ENCODE measurements around the gene TRPV6.
A peak's percentile ranks its signal among the peaks of the same experiment; 100 is the strongest.

TRPV6 gene

DNA sequence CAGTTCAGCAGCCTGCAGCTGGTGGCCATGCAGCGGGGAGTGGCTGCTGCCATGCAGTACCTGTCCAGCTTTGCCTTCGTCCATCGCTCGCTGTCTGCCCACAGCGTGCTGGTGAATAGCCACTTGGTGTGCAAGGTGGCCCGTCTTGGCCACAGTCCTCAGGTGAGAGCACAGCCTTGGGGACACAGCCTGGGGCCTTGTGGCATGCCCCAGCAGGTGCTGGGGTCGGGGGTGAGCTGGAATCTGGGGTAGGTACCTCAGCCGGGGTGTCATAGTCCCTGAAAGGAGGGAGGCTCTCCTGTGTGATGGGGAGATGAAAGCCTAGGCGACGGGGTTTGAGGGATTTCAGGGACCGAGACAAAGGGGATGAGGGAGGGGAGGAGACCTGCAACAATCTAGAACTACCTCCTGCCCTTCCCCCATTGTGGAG lies 16.5 kb downstream of the TRPV6 start:
- DNase-seq (ENCODE audit: low read depth): no peak

DNA sequence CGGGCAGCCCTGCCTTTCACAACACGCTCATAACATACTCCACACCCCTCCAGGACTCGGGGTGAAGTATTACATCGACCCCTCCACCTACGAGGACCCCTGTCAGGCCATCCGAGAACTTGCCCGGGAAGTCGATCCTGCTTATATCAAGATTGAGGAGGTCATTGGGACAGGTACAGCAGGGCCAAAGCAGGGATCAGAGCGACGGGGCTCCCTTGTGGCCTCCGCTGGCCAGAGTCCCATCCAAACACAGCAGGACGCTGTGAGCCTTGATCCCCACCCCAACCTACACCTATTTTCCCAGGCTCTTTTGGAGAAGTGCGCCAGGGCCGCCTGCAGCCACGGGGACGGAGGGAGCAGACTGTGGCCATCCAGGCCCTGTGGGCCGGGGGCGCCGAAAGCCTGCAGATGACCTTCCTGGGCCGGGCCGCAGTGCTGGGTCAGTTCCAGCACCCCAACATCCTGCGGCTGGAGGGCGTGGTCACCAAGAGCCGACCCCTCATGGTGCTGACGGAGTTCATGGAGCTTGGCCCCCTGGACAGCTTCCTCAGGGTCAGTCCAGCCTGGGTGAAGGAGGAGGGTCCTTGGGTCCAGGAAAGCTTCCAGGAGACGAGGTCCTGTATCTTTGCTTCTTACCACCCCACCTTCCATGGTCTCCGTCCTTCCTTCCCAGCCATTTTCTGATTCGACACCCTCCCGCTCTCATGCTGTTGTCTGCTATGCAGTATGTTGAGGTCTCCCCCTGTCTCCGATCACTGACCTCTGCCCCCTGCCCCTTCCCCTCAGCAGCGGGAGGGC lies 17.2 kb downstream of the TRPV6 start:
- no peak for DNase-seq (ENCODE audit: low read depth)

- DNase-seq (ENCODE audit: low read depth): no peak
Observed at GRCh38 chr7:142867398-142868187, 18.0 kb downstream of the TRPV6 start.

GRCh38 chr7:142867097-142867378 lies 18.5 kb downstream of the TRPV6 start:
- DNase-seq (ENCODE audit: low read depth): no peak

- no peak for DNase-seq (ENCODE audit: low read depth)
Observed at GRCh38 chr7:142866361-142867096, 19.0 kb downstream of the TRPV6 start.

- DNase-seq (ENCODE audit: low read depth): no peak
Observed at GRCh38 chr7:142865766-142866165, 19.8 kb downstream of the TRPV6 start.

DNA sequence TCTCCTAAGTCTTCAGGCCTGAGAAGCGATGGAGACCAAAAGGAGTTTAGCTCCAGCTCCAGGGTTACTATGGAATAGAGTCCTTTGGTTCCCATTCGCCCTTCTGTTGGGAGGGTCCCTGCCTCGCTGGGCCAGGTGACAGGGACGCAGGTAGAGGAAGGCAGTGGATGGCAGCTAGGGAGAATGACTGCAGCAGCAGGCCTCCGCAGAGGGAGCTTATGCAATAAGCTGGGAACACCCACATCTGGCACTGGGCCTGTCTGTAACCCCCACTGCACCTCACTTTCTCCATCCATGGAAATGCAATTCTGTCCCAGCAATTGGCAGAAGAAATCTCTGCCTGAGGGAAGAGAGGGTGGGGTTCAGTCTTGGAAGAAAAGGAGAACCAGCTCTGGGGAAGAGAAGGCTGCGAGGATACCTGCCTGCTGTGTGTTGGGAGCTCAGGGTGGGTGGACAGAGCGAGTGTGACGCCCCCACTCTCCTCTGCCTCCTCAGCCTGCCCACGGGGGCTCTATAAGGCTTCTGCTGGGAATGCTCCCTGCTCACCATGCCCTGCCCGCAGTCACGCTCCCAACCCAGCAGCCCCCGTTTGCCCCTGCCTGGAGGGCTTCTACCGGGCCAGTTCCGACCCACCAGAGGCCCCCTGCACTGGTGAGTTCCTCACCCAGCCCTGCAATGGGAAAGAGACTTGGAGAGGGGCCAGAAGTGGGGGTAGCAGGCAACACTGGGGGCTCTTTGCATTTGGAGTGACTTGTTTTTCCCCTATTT lies 20.4 kb downstream of the TRPV6 start:
- no peak for DNase-seq (ENCODE audit: low read depth)

DNA sequence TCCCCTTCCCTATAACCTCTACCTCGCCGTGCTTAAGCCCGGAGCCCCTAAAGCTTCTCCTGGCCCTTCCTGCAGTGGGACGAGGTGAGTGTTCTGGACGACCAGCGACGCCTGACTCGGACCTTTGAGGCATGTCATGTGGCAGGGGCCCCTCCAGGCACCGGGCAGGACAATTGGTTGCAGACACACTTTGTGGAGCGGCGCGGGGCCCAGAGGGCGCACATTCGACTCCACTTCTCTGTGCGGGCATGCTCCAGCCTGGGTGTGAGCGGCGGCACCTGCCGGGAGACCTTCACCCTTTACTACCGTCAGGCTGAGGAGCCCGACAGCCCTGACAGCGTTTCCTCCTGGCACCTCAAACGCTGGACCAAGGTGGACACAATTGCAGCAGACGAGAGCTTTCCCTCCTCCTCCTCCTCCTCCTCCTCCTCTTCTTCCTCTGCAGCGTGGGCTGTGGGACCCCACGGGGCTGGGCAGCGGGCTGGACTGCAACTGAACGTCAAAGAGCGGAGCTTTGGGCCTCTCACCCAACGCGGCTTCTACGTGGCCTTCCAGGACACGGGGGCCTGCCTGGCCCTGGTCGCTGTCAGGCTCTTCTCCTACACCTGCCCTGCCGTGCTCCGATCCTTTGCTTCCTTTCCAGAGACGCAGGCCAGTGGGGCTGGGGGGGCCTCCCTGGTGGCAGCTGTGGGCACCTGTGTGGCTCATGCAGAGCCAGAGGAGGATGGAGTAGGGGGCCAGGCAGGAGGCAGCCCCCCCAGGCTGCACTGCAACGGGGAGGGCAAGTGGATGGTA lies 21.5 kb downstream of the TRPV6 start:
- no peak for DNase-seq (ENCODE audit: low read depth)

GRCh38 chr7:142862786-142863400 lies 22.7 kb downstream of the TRPV6 start:
- DNase-seq (ENCODE audit: low read depth): no peak

DNA sequence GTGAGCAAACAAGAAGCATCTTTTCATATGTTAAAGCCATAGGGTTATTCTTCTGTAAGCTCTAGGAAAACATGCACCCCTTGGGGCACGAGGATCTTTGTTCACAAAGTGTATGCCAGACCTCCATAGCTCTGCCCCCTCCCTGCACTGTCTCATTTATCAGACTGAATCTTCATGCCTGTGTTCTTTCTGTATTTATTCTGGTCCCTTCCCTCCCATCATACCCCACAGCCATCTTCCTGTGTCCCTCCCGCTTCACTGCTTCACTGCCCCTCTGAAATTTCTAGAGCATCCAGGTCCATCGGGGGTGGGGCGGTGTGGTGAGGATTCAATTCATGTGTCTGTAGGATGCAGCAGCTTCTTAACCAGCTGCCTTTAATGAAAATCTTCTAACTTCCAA lies 23.2 kb downstream of the TRPV6 start:
- DNase-seq (ENCODE audit: low read depth): no peak

DNA sequence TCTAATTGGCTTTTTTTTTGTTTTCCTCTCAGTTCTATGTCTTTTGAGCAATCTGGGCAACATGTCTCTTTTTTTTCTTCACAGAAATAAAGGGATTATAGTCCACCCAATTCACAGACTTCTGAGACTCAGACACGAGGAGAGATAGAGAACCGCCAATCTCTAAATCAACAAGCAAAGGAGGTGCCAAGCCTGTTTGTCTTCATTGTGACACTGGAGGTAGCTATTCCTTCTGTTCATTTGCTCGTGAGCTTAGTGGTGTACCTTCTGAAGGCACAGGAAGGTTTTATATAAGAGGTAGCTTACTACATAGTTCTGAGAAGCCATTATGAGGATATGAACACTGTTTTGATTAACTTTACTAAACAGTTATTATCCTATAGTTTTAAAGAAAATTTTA lies 24.6 kb downstream of the TRPV6 start:
- DNase-seq (ENCODE audit: low read depth): no peak

DNA sequence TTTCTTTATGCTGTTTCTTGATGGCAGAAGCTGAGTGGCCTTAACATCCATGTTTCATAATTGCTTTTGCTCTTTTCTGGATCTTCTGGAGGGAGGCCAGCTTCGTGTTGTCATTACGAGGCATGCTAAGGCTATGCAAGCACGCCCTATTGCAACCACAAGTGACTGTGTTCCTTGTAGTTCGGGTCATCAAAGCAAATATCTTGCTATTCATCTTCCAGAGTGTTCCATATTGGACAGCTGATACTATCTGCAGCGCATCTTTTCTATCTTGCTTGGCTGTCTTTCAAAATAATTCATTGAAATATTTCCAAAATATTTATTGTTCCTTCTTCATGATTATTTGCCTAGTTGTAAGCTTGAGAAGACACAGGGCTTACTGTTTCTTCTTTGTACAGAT lies 25.7 kb downstream of the TRPV6 start:
- DNase-seq (ENCODE audit: low read depth): peak; percentile 55

DNA sequence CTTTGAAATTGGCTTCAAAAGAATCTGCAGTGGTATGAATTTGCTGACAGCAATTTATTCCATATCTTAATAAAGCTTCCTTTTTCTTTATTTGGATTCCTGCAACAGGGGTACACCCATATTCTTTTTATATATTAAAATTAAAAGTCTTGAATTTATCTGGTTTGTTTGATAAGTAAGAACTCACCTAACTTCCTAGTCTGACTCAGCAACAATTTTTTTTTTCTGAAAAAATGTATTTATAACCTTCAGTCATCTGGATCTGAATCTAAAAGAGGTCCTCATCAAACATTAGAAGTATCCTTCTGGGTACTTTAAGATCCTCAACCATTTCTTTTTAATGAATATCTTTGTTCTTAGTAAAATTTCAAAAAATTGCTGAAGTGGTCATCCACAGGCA lies 26.1 kb downstream of the TRPV6 start:
- no peak for DNase-seq (ENCODE audit: low read depth)

DNA sequence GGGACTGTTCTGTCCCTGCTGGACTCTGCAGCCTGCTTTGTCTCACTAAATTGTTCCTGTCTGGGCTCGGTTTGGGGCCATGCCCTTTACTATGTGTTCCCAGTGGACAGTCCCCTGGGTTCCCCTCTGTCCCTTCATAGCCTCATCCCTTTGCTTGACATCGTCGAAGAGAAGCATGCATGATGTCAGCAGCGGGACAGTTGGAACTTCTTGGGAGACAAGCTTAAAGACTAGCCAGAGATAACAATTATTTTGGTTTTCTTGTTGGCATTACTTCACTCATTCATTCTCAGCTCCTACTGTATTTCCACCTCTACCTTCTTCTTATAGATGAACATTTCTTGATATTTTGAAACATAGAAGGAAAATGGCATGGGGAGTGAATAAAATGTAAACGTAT lies 27.9 kb downstream of the TRPV6 start:
- no peak for DNase-seq (ENCODE audit: low read depth)

- no peak for DNase-seq (ENCODE audit: low read depth)
Observed at GRCh38 chr7:142856565-142857245, 28.8 kb downstream of the TRPV6 start.

GRCh38 chr7:142855756-142856564 lies 29.6 kb downstream of the TRPV6 start:
- peak; percentile 68 for DNase-seq (ENCODE audit: low read depth)

GRCh38 chr7:142855114-142855743 lies 30.3 kb downstream of the TRPV6 start:
- DNase-seq (ENCODE audit: low read depth): no peak

DNA sequence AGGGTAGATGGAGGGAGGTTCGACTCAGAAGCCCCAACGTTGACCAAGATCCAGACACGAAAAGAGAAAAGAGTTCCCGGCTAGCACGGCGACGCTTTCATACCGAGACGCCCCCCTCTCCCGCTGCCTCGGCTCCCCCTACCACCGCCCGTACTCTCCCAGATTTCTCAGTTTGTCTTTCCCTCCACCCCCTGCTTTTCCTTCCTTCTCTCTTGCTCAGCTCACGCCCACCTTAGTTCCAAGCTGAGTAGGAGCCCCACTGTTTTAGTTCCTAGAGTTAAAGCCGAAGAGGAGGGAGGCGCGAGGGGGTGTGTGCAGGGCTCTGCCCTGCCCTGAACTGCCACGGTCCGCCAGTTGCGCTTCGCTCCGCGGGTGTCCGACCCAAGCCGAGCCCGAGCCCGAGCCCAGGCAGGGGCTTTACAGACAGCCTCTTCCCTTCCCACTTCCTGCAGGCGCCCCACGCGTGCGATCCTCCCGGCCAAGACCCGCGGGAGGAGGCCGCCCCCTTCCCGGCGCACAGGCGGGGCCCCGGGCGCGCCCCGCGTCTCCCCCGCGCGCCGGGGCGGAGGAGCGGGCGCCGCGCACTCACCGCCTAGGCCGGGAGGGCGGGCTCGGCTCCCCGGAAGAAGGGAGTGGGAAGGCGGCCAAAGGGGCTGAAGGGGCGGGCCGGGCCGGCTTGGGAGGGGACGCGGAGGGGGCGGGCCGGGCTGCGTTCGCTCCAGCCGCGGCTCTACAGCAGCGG lies 31.0 kb downstream of the TRPV6 start, which contains the start of gene EPHB6:
TSS of gene EPHB6 (plus strand) at position 705 of the 742 bp plus-strand sequence. CDS start 8,152 bp downstream, outside the sequence.
- DNase-seq (ENCODE audit: low read depth): no peak
